Calu3 (cell line): ENCODE measurements around the gene GIMAP1. TPM values are rescaled to one million over a fixed set of nuclear protein-coding genes. Genes with fewer than 3 reads are reported as not detected.

Experiments
- BruUV-seq: library from RNA; stranded (reverse); fragments of 400-500 nt; replicated peaks from 2 replicates; lab custom pipeline; 2021; lab: Mats Ljungman, UMichigan
- CTCF ChIA-PET: fragments of 300-600 bp; sonication (Branson Sonifier 250); formaldehyde crosslinking; loops from one replicate; lab custom pipeline; 2022; ENCODE audit warnings: antibody characterized with exemption; lab: Charles Lee
- DNase-seq: peaks from one replicate; pipeline ENCODE4 v3.0.0; 2022
- H3K27ac Mint-ChIP-seq: one replicate; pipeline ENCODE4 v1.8.0; 2022; ENCODE audit warnings: mixed read lengths; ENCODE audit not compliant: unreplicated experiment
- H3K27me3 Mint-ChIP-seq: one replicate; pipeline ENCODE4 v1.8.0; 2022; ENCODE audit warnings: mixed read lengths; ENCODE audit not compliant: unreplicated experiment
- H3K36me3 Mint-ChIP-seq: one replicate; pipeline ENCODE4 v1.8.0; 2022; ENCODE audit warnings: mild to moderate bottlenecking, moderate library complexity, mixed read lengths; ENCODE audit not compliant: insufficient read depth, unreplicated experiment
- H3K4me1 Mint-ChIP-seq: one replicate; pipeline ENCODE4 v1.8.0; 2022; ENCODE audit warnings: mild to moderate bottlenecking, low read depth, mixed read lengths; ENCODE audit not compliant: unreplicated experiment
- H3K4me3 Mint-ChIP-seq: one replicate; pipeline ENCODE4 v1.8.0; 2022; ENCODE audit warnings: mild to moderate bottlenecking, low read depth, moderate library complexity, mixed read lengths; ENCODE audit not compliant: unreplicated experiment
- H3K9me3 Mint-ChIP-seq: one replicate; pipeline ENCODE4 v1.8.0; 2022; ENCODE audit warnings: low read depth, mixed read lengths; ENCODE audit not compliant: unreplicated experiment
- CTCF ChIP-seq: fragments of 200-600 bp; IDR thresholded peaks from one replicate; pipeline ENCODE4 v1.8.0; 2022; ENCODE audit warnings: antibody characterized with exemption; ENCODE audit not compliant: unreplicated experiment
- intact Hi-C: fragments of 100-400 bp; cut with micrococcal nuclease; formaldehyde crosslinking; loops from one replicate; pipeline ENCODE4 v1.10.0; 2022; ENCODE audit not compliant: unreplicated experiment
- total RNA-seq: library from RNA; stranded (reverse); gene quantifications from 2 replicates; pipeline ENCODE4 v1.2.3, GENCODE V29; 2022

Gene GIMAP1
- total RNA-seq, 1 experiment from 2014 or later = not detected

- no peak overlapping the region for H3K27ac Mint-ChIP-seq
These were observed 38.5 kb downstream of the GIMAP1 start for GRCh38 chr7:150754951-150755350.

GRCh38 chr7:150755473-150756099 is 39.2 kb downstream of the GIMAP1 start:
- CTCF ChIA-PET = interaction anchor here (1.1 kb wide), 1 partner anchor 307 kb away, joined by 5 read pairs; no protein-coding TSS in a partner anchor
- H3K4me1 Mint-ChIP-seq = no peaks in the 10 kb centered on the region
- intact Hi-C loops = loop anchor here (5.0 to 10.0 kb wide), 2 partner anchors 221 to 468 kb away; no protein-coding TSS in a partner anchor
- no peak overlapping the region for H3K27ac Mint-ChIP-seq
- no peaks in the 10 kb centered on the region for H3K36me3 Mint-ChIP-seq
- no peak overlapping the region for H3K4me3 Mint-ChIP-seq
- no peaks in the 10 kb centered on the region for H3K9me3 Mint-ChIP-seq
- no TSS peak for BruUV-seq
- peaks cover 33% of the 10 kb centered on the region for H3K27me3 Mint-ChIP-seq
- no peak for TF ChIP-seq CTCF
- DNase-seq = no peak

More at GRCh38 chr7:150754951-150755350, 38.5 kb downstream of the GIMAP1 start:
- no peak for TF ChIP-seq CTCF
- BruUV-seq = no TSS peak
- Mint-ChIP-seq H3K4me1 (no peaks in the 10 kb centered on the region), H3K4me3 (no peak overlapping the region), H3K36me3 (no peaks in the 10 kb centered on the region), H3K27me3 (peaks cover 40% of the 10 kb centered on the region), H3K9me3 (no peaks in the 10 kb centered on the region)
- CTCF ChIA-PET = interaction anchor here (1.1 kb wide), 1 partner anchor 306 kb away, joined by 5 read pairs; no protein-coding TSS in a partner anchor
- intact Hi-C loops = loop anchor here (1.0 to 10.0 kb wide), 3 partner anchors 220 to 468 kb away; no protein-coding TSS in a partner anchor
- DNase-seq = no peak

GRCh38 chr7:150756166-150756565 is 39.8 kb downstream of the GIMAP1 start:
- H3K4me3 Mint-ChIP-seq = no peak overlapping the region
- H3K27ac Mint-ChIP-seq = no peak overlapping the region
- H3K4me1 Mint-ChIP-seq = no peaks in the 10 kb centered on the region
- H3K27me3 Mint-ChIP-seq = peaks cover 32% of the 10 kb centered on the region
- H3K36me3 Mint-ChIP-seq = no peaks in the 10 kb centered on the region
- no peaks in the 10 kb centered on the region for H3K9me3 Mint-ChIP-seq
- no TSS peak for BruUV-seq
- CTCF ChIA-PET = interaction anchor here (1.1 kb wide), 1 partner anchor 307 kb away, joined by 5 read pairs; no protein-coding TSS in a partner anchor
- no peak for TF ChIP-seq CTCF
- DNase-seq = no peak
- intact Hi-C loops = loop anchor here (5.0 to 10.0 kb wide), 2 partner anchors 221 to 469 kb away; no protein-coding TSS in a partner anchor

GRCh38 chr7:150756858-150757257 is 40.4 kb downstream of the GIMAP1 start:
- H3K27me3 Mint-ChIP-seq = peaks cover 32% of the 10 kb centered on the region
- H3K36me3 Mint-ChIP-seq = no peaks in the 10 kb centered on the region
- no peak for TF ChIP-seq CTCF
- H3K4me1 Mint-ChIP-seq = no peaks in the 10 kb centered on the region
- no peak overlapping the region for H3K27ac Mint-ChIP-seq
- no peak overlapping the region for H3K4me3 Mint-ChIP-seq
- intact Hi-C loops = loop anchor here (5.0 to 10.0 kb wide), 2 partner anchors 222 to 470 kb away; no protein-coding TSS in a partner anchor
- no peaks in the 10 kb centered on the region for H3K9me3 Mint-ChIP-seq
- CTCF ChIA-PET = no interaction called here
- BruUV-seq = no TSS peak
- DNase-seq = no peak
